ENCODE results near the gene METRNL.
A peak's percentile ranks its signal among the peaks of the same experiment; 100 is the strongest.
"Not testable (repeated sequence)": the region's sequence is repeated elsewhere in the genome, so short reads cannot be mapped to it uniquely, and the experiment has no call there.

The METRNL gene, protein sequence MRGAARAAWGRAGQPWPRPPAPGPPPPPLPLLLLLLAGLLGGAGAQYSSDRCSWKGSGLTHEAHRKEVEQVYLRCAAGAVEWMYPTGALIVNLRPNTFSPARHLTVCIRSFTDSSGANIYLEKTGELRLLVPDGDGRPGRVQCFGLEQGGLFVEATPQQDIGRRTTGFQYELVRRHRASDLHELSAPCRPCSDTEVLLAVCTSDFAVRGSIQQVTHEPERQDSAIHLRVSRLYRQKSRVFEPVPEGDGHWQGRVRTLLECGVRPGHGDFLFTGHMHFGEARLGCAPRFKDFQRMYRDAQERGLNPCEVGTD

DNA sequence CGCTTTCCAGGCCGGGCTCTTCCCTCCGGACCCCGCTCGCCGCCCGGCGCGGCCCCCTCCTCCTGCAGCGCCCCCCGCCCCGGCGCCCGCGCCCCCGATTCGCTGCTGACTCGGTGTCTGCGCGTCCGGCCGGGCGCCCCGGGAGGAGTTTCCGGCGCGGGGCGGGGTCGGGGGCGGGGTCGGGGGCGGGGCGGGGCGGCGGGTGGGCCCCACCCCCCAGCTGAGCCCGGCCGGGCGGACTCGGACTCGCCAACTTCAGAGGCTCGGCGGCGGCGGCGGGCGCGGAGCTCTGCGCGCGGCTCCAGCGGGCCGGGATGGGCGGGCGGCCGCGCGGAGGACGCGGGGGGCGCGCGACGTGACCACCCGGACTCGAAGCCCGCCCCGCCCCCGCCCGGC lies at the start of gene METRNL:
Gene METRNL (plus strand): TSS at position 258 of the 396 bp plus-strand sequence. CDS start 207 bp downstream, outside the sequence.
- peak; percentile 31 for DNase-seq (ENCODE audit: low read depth in 2 of 2)

GRCh38 chr17:83030432-83030831 lies 49.0 kb upstream of the METRNL start:
- no peak for DNase-seq (ENCODE audit: low read depth in 2 of 2)

DNA sequence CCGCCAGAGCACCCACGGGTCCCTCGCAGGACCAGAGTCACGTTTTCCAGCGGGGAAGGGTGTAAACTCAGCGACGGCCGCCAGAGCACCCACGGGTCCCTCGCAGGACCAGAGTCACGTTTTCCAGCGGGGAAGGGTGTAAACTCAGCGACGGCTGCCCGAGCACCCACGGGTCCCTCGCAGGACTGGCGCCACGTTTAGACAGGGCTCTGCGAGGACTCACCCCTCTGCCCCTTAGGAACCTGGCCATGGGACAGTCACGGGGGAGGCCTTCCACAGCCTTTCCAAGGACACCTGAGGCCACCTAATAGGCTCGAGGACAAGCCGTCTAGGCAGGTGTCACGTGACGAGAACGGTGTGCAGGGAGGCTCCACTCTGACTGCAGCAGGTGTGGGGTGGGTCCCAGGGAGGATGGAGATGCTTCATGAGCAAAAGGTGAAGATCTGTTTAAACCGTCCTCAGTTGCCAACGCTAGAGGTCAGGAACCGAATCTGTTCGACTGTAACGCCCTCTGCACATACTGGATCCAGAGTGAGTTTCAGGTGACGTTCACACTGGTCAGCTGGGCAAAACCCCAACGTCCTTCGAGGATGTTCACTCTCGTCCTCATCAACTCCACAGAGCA lies 48.0 kb upstream of the METRNL start:
- no peak for DNase-seq (ENCODE audit: low read depth in 2 of 2)

GRCh38 chr17:83031946-83032451 lies 47.4 kb upstream of the METRNL start:
- not testable (repeated sequence) for DNase-seq (ENCODE audit: low read depth in 2 of 2)

GRCh38 chr17:83032781-83033180 lies 46.6 kb upstream of the METRNL start:
- DNase-seq (ENCODE audit: low read depth in 2 of 2), result no peak

GRCh38 chr17:83034525-83034924 lies 44.9 kb upstream of the METRNL start:
- DNase-seq (ENCODE audit: low read depth in 2 of 2), result no peak

DNA sequence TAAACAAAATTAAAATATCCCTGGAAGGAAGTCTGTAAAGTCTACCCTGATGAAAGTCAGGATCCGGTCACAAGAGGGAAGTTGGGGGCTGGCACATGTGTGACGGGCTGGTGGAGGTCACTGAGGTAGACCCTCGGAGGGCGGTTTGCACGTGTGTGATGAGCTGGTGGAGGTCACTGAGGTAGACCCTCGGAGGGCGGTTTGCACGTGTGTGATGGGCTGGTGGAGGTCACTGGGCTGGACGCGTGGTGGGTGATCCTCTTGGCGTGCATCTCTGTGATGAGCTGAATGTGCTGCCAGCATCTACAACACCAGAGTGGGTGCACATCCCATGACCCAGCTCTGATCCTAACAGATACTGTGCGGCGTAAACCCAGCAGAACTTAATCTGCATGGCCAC lies 43.7 kb upstream of the METRNL start:
- no peak for DNase-seq (ENCODE audit: low read depth in 2 of 2)

- no peak for DNase-seq (ENCODE audit: low read depth in 2 of 2)
These were observed 43.2 kb upstream of the METRNL start for GRCh38 chr17:83036193-83036592.

GRCh38 chr17:83036666-83037065 lies 42.7 kb upstream of the METRNL start:
- DNase-seq (ENCODE audit: low read depth in 2 of 2), result no peak

DNA sequence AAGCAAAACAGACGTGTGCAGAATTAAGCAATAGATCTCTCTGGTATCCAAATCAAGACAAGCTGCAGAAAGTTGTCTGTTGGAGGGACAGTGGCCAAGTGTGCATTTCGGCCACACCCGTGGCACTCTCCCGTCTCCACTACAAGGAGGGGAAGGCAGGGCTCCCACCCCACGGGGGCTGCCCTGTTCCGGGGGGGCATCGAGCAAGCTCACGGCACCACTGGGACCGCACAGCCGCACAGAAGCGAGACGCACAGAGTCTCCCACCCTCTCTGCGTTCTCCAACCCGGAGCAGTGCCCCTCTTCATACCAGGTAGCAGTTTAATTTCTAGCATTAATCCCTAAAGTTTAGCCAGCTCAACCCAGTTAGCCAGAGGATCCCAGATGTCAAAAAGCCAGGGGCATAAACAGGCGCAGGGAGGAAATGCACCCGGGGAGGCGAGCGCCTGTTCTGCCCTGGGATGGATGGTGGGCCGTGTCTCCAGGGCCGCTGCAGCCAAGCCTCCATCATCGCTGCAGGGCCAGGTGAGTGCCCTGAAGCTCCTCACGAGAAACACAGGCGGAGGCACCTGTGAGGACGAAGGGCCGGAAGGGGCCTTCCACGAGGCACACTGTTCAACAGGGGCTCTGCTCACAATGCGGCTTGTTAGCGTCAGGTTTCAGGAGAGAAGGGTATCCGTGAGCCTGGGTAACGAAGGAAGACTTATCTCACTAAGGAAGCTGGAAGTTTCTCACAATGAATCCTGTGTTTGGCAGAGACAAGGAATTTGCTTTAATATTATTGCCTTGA lies 42.1 kb upstream of the METRNL start:
- DNase-seq (ENCODE audit: low read depth in 2 of 2), result no peak

DNA sequence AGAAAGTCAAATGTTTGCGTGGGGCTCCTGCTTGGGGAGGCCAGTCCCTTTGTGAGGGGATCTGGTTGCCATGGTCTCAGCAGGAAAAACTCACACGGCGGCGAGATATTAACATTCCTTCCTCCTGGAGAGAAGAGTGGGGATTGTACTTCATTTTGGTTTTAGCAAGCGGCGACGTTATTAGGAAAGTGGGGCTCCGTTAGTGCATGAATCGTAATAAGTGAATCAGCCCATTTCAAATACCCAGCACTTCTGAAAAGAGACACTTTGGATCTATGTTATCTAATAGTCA lies 41.6 kb upstream of the METRNL start:
- no peak for DNase-seq (ENCODE audit: low read depth in 2 of 2)

DNA sequence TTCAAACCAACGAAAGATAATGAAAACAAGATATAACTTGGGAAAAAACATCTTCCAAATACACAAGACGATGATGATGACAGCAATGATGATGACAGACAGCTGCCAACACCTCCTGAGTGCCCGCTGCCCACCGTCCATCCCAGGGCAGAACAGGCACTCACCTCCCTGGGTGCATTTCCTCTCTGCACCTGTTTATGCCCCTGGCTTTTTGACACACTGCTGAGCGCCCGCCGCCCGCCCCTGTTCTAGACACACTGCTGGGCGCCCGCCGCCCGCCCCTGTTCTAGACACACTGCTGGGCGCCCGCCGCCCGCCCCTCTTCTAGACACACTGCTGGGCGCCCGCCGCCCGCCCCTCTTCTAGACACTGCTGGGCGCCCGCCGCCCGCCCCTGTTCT lies 40.4 kb upstream of the METRNL start:
- not testable (repeated sequence) for DNase-seq (ENCODE audit: low read depth in 2 of 2)

- no peak for DNase-seq (ENCODE audit: low read depth in 2 of 2)
These were observed 38.1 kb upstream of the METRNL start for GRCh38 chr17:83041305-83041704.

DNA sequence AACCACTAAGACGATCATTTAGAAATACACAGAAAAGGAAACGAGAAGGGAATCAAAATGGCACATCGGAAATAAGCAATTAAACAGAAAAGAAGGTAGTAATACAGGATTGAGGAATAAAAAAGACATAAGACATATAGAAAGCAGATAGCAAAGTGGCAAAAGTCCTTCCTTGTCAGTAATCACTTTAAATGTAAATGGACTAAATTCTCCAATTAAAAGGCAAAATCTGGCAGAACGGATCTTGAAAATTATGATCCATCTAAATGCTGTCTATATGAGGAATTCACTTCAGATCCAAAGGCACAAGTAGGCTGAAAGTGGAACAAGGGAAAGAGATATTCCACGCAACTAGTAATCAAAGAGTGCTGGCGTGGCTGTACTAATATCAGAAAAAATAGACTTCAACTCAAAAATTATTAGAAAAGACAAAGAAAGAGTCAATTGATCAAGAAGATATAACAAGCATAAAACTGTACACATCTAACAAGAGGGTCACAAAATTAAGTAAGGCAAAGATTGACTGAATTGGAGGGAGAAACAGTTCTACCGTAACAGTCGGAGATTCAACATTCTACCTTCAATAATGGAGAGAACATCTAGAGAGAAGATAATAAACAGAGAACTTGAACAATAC lies 36.8 kb upstream of the METRNL start:
- DNase-seq (ENCODE audit: low read depth in 2 of 2), result no peak

GRCh38 chr17:83044479-83044878 lies 34.9 kb upstream of the METRNL start:
- not testable (repeated sequence) for DNase-seq (ENCODE audit: low read depth in 2 of 2)

- DNase-seq (ENCODE audit: low read depth in 2 of 2), result no peak
These were observed 32.8 kb upstream of the METRNL start for GRCh38 chr17:83046448-83047181.

- no peak for DNase-seq (ENCODE audit: low read depth in 2 of 2)
These were observed 32.3 kb upstream of the METRNL start for GRCh38 chr17:83047182-83047478.

- DNase-seq (ENCODE audit: low read depth in 2 of 2), result not testable (repeated sequence)
These were observed 31.5 kb upstream of the METRNL start for GRCh38 chr17:83047818-83048475.

- no peak for DNase-seq (ENCODE audit: low read depth in 2 of 2)
These were observed 28.6 kb upstream of the METRNL start for GRCh38 chr17:83050651-83051395.
